Effector CD8-positive, alpha-beta T cell (primary cell): ENCODE measurements around the gene DAAM2.

Experiments used
- DNase-seq: peaks from one replicate; lab custom pipeline; 2025; lab: John Stamatoyannopoulos, UW

The DAAM2 gene

DNA sequence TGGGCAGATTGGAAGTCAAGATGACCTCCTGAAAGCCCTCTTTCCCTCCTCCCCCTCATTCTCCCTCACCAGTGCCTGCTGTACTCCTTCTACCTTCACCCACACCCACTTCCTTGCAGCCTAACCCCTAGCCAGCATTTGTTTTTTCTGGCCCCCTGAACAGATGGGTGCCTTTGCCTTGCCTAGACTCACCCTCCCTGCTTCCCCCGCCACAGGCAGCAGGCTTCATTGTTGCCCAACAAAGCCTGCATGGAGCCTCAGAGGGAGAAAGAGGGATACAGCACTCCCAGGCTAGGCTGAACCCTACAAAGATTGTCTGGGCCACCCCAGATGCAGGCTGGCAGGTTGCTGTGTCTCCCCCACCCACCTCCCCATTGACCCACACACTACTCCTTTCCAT, 139.4 kb downstream of the DAAM2 start:
- no peak for DNase-seq

DNA sequence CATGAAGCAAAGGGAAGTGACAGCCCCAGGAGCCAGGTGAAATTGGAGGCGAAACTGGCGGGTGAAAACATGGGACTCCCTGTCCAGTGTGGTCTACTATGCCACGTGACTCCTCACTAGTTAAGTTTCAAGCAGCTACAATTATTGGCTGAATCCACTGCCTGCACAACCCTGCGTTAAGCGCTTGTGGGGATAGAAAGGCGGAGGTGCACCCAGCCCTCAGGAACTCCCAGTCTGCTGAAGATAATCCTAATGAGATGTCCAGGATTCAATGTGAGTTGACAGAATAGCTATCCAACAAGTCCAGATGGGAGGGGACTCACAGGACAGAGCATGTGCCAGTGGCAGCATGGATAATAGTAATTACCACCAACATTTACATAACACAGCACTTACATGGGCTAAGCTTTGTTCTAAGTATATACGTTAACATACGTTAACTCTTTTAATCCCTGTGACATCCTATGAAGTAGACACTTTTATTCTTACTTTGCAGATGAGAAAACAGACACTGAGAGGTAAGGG, 140.3 kb downstream of the DAAM2 start:
- no peak for DNase-seq

DNA sequence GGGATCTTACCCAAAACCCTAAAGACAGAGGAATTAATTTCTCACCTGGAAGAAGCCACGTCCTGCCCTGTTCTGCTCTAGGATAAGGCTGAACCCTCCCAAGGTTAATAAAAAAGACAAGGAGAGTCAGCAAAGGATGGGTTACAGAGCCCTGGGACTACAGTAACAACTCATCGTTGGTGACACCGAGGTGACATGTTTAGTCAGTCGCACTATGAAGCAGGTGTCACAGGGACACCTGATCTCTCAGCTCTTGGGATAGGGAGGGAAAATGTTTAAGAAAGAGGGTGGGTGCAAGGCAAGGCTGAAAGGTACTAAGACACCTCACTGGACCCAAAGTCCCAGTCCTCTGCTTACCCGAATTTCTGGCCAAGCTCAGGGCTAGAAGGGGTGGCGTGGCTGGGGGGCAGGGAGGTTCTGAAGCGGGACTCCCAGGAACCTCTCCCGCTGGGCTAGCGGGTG, 141.5 kb downstream of the DAAM2 start:
- DNase-seq: no peak

DNA sequence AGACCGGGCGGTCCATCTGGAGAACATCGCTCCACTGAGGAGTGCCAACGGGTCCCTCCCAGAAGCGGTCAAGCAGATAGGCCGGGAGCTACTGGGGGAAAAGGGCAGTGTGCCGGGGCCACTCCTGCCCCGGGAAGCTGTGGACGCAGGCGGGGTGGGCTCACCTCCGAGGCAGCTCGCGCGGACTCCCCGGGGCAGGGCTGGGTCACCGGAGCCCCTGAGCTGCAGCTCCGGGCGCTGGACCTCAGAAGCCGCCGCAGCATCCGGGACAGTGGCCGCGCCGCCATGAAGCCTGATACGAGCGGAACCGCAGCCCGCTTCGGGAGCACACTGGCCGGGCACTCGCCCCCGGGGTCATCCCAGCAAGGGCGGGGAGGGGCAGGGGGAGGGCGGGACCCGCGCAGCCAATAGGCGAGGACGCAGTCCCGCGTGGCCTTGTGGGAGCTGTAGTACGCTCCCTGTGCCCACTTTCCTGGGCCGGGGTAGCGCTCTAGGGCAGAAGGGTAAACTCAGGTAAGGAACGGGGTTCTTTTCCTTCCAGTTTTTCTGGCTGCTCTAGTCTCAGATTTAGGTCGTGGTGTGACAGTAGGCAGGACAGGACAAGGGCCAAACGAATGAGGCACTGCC, 142.1 kb downstream of the DAAM2 start, which contains the start of gene MOCS1:
TSS of gene MOCS1 (minus strand) at position 332 of the 627 bp plus-strand sequence. CDS start at position 287, 45 bp downstream.
- peak; percentile 22 for DNase-seq

DNA sequence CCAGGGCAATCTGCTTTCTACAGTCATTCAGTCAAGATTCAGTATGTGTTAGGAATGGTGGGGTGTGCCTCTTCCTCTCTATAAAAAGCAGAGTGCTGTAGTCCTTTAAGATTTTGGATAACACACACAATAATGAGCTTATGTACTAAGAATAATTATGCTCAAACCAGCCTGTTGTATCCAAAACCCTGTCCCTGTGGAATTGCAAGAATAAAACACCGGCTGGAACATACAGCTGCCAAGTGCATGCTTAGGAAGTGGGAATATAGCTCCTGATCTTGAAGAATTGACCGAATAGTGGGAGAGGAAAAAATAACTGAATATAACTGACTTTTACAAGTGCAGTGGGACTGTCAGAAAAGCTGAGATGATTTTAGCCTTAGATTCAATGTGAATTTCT, 143.1 kb downstream of the DAAM2 start:
- DNase-seq: no peak

DNA sequence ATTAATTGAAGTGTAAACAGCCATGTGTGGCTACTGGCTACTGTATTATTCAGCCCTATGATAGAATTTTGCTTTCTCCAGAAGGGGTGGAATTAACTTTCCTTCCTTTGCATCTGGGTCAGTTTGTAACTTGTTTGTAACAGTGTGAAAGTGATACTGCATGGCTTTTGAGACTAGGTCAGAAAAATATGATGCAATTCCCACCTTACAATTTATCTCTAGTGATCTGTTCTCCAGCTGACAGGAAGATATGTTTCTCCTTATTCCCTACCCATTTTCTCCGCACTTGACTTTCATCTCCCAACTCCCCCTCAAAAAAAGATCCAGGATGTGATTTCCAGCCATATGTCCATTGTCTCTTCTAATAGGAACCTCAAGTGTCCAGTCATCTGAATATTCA, 144.7 kb downstream of the DAAM2 start:
- DNase-seq: no peak

DNA sequence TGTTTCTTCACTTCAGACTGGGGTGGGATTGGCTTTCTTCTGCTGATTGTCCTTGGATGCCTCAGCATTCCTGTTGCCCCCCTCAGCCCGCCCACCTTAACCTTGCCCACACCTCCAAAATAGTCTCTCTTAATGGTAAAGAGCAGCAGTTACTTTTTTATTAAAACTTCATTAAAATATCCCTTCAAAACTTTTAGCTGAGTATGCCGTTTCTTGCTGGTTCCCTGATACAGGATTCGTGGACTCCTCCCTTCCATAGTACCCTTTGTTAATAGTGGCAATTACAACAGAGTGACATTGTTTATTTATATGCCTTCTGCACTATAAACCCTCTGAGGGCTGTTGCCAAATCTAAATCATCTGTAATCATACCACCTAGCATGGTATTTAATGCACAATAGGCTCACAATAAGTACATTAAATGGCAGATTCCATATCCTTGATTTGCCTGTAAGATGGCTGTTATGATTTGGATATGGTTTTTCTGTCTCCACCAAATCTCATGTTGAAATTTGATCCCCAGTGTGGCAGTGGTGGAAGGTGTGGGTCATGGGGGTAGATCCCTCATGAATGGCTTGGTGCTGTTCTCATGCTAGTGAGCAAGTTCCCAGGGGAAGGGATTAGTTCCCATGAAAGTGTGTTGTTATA, 145.6 kb downstream of the DAAM2 start:
- DNase-seq: no peak

DNA sequence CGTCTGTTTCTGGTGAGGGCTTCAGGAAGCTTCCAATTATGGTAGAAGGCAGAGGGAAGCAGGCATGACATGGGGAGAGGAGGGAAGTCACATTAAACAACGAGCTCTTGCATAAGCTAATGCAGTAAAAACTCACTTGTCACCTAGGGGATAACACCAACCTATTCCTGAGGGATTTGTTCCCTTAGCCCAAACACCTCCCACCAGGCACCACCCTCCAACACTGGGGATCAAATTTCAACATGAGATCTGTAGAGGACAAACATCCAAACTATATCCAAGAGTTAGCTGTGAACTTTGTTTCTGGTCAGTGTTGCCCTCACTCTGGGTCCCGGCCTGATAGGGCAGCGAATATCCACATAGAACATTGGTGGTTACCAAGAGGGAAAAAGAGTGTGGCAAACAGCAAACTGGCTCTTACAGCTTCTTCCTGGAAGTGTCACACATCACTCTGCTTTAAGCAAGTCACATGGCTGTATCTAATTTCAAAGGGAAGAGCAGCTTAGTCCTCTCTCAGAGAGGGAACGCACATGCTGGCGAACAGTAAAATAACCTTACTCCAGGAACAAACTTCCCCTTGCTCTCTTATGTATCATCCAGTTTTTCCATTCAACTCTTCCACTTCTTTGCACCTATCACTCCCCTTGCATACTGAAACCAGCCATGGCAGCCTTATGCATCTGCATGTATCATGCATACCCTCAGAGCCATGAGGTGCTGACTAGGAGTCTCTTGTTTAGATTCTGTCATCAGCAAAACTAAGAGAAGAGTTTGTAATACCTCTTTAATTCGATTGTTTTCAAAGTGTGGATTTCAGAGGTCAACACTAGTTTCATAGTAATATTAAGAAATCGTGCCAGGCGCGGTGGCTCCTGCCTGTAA, 146.8 kb downstream of the DAAM2 start:
- no peak for DNase-seq

DNA sequence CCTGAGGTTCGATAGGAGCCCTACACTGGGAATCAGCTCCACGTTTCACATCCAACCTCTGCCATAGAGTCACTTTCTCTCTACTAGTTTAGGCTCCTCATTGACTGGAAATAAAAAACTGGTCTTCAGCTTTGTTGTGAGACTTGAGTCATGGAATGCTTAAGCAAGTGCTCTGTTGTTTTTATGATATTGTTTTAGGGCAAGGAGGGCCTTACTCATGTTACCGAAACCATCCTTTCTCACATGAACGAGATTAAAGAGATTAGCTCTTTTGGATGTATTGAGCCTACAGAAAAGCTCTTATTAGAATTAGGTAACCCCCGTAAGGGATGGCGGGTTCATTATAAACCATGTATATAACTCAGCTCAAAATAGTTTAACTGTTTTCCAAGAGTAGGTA, 149.0 kb downstream of the DAAM2 start:
- DNase-seq: no peak

DNA sequence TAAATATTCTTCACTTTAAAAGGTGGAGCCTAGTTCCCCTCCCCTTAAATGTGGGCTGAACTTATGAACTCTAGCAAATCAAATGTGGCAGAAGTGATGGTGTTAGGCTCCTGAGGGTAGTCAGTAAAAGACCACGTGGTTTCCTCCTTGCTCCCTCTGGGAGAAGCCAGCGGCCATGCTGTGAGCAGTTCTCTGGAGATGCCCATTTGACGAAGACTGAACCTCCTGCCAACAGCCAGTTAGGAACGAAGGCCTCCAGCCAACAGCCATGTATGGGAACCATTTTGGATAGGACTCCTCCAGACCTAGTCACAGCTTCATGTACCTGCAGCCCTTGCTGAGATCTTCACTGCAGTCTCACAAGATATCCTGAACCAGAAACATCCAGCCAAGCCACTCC, 149.6 kb downstream of the DAAM2 start:
- DNase-seq: no peak

DNA sequence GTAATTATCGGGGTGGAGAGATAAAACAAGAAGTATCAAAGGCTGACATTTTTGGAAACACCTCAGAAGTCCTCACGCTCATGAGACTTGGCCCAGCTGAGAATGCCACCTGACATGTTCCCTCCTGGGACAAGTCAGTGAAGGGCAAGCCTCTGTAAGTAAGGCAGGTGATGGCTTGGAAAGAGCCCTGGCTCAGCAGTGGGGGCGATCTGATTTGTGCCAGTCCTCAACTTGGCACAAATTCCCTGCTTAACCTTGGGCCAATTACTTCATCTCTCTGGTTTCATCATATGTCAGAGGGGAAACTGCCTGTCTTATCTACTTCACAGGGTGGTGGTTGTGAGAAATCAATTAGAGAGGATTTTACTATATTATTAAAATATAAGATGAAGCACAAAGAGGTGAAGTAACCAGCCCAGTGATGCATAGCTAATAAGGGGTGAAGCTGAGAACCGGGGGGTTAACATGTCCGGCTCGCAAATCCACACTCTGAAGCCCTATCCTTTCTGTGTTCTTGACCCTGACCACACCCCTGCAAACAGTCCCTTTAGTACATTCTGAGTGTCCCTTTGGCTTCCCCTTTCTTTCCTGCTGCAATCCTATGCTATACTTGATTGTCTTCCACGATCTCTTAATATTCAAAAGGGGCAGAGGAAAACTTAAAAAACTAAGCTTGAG, 150.9 kb downstream of the DAAM2 start:
- DNase-seq: no peak

DNA sequence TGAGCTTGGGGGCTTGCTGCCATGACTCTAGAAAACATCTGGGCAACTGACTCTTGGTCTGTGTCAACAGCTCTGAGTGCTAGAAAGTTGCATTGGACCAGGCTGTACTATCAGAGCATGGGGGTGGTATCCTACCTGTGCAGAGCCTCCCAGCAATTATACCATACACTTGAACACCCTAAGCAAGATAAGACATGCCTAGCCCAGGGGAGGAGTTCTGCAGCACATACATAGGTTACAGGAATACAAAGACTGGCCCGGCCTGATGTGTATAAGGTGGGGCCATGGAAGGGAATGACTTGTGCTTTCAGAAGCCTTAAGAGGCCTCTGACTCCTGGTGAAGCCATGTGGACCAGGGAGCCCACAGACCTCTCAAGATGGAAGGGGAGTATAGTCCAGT, 153.4 kb downstream of the DAAM2 start:
- DNase-seq: no peak

DNA sequence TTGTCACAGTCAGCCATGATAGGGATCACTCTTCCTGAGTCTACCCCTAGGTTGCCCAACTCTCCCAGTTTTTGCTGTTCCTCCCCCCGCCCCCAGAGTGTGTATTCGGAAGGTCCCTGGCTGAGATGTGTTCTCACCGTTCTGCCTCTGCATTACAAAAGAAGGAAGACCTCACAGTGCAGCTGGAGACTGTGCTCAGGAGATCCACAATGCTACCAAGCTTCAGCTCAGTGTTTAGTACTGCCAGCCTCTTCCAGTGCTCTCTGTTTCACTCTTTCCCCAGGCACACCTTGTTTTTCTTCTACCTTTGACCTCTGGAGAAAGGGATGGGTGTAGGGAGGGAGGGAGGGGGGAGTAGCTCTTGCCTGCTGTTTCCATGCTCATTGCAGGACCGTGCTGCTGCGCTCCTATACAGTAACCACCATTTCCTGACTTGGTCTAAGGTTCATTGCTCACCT, 155.5 kb downstream of the DAAM2 start:
- DNase-seq: no peak

DNA sequence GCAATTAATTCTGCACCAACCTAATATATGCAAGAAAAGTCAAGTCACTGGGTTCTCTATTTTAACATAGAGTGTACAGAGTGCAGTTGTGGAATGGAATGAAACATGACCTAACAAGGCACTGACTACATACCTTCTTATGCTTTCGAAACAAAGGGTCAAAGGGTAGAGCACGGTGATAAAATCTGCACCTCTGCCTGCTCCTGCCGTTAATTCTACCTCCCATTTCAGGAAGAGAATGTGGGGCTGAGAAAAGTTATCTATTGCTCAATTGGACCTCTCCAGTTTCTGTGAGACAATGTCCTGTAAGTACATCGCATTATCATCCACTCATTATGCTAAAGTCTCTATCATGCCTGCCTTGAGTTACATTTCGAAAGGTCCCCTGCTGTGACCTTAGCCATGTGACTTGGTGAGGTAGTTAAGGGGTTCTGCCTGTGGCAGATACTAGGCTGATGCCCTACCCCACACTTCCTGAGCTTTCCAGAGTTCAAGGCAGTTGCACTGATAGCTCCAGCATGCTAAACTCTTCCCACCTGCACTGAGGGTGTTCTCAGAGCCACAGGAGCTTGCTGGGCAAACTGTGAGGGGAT, 156.1 kb downstream of the DAAM2 start:
- DNase-seq: no peak

DNA sequence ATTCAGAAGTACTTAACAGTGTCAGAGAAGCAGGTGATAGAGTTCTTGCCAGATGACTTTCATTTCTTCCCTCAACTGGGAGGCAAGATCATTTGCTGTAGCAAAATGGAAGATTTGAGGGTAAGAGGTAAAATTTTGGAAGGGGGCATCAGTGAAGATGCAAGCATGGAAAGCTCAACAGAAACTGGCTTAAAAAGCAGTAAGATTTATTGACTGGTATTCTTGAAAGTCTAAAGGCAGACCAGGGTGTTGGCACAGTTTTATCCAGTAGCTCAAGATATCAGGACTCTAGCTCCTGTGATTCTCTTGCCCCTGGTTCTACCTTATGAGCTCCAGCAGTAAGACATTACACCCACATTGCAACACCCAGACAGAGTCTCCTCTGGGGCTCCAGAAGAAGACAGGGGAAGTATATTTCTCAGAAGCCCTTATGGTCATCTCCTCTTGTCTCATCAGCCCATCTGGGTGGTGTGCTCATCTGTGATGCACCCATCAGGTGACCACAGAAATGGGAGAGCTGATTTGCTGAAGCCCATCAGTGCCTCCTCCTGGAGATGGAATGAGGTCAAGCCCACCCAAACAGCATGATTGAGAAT, 158.0 kb downstream of the DAAM2 start:
- DNase-seq: no peak

DNA sequence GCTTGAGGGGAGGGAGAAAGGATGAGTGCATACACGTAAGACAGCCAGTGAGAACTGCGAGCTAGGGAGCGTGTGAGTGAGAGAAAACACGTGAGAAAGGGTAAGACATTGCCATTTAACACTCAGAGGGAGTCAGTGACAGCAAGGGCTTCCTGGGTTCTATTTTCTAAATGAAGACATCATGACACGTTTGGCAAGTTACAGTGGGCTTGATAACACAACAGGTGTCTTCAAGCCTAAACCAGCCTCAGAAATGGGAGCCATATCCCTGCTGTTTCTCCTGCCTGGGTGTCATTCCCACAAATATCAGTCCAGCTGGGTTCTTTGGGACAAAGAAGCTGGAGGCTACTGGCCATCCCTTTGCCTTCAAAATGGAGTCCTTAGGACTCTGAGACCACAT, 159.0 kb downstream of the DAAM2 start:
- no peak for DNase-seq

DNA sequence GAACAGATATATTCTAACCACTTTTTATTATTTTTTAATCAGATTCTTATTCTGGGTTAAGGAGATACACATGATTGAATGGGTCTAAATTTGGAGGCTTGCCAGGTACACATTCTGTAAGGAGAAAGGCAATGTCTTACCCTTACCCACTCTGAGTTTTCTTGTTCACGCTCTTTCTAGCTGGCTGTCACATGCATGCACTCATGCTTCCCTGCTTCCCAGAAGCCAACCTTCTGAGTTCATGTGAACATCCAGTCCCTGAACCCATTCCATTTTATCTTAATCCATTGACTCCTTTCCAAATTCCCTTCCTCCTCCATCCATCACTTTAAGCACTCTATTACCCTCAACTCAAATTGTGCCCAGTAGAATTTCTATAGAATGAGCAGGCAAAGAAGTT, 159.5 kb downstream of the DAAM2 start:
- DNase-seq: no peak

DNA sequence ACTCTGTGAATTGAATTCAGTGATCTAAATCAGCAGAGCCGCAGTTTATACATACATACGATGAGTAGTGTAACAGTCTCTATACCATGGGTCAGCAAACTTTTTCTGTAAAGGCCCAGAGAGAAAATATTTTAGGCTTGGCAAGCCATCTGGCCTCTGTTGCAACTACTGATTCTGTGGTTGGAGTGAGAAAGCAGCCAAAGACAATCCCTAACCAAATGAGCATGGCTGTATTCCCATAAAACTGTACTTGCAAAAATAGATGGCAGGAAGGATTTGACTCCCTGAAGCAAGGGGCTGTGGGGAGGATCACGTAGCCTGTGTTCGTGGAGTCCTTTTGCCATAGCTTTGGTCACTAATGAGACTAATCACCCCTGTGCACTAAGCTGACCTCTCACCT, 160.0 kb downstream of the DAAM2 start:
- no peak for DNase-seq

DNA sequence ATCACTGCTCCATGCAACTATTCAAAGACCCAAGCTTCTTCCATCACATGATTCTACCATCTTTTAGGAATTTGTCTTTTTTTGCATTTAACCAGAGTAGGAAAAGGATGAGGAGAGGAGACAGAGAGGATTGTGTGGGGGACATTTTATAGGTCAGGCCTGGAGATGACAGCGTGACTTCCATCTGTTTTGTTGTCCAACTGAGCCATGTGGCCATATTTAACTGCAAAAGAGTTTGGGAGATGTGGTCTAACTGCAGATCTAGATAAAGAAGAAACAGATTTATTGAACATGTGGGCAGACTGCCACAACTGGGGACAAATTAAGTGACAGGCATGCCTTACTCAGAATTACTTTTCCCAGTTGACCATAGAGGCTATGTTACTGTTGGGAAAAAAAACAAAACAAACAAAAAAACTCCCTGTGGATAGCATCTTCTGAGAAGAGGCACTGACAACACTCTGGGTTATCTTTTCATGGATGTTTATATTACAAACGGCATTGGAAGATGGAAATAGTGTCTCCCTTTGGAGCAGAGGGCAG, 161.0 kb downstream of the DAAM2 start:
- no peak for DNase-seq
